Endodermal cell (in vitro differentiated cells): ENCODE results near the gene FBXL16. TPM values are rescaled to one million over a fixed set of nuclear protein-coding genes. Genes with fewer than 3 reads are reported as not detected.

ENCODE experiments used
- DNase-seq: peaks from one replicate; pipeline ENCODE4 v3.0.0-alpha.2; 2017
- H3K27ac ChIP-seq: 2 replicates; pipeline ENCODE4 v1.5.1; 2013; ENCODE audit warnings: mild to moderate bottlenecking, low read depth, low read length, moderate library complexity
- H3K27me3 ChIP-seq: 2 replicates; pipeline ENCODE4 v1.6.1; 2013; ENCODE audit warnings: mild to moderate bottlenecking, low read length, moderate library complexity; ENCODE audit not compliant: insufficient read depth, control insufficient read depth, poor library complexity, severe bottlenecking
- H3K36me3 ChIP-seq: 2 replicates; pipeline ENCODE4 v1.7.0; 2013; ENCODE audit warnings: mild to moderate bottlenecking, low read length, moderate library complexity; ENCODE audit not compliant: control insufficient read depth, insufficient read depth
- H3K4me1 ChIP-seq: one replicate; pipeline ENCODE4 v1.7.0; 2013; ENCODE audit warnings: low read length; ENCODE audit not compliant: control insufficient read depth, insufficient read depth
- H3K4me3 ChIP-seq: 2 replicates; pipeline ENCODE4 v1.5.1; 2013; ENCODE audit warnings: mild to moderate bottlenecking, low read length, moderate library complexity
- H3K9ac ChIP-seq: 2 replicates; pipeline ENCODE4 v1.6.1; 2013; ENCODE audit warnings: mild to moderate bottlenecking, low read length, moderate library complexity; ENCODE audit not compliant: poor library complexity, severe bottlenecking; ENCODE audit errors: extremely low read depth
- H3K9me3 ChIP-seq: 2 replicates; pipeline ENCODE4 v1.6.1; 2013; ENCODE audit warnings: mild to moderate bottlenecking, low read length, moderate library complexity; ENCODE audit not compliant: control insufficient read depth
- H3K27ac Mint-ChIP-seq: 2 replicates; pipeline ENCODE4 v1.8.0; 2020; ENCODE audit warnings: mixed read lengths
- H3K27me3 Mint-ChIP-seq: 2 replicates; pipeline ENCODE4 v1.8.0; 2021; ENCODE audit warnings: mild to moderate bottlenecking, mixed read lengths; ENCODE audit not compliant: insufficient read depth
- H3K36me3 Mint-ChIP-seq: 2 replicates; pipeline ENCODE4 v1.8.0; 2020; ENCODE audit warnings: low read depth, mixed read lengths
- H3K4me1 Mint-ChIP-seq: 2 replicates; pipeline ENCODE4 v1.8.0; 2020; ENCODE audit warnings: mixed read lengths
- H3K4me3 Mint-ChIP-seq: 2 replicates; pipeline ENCODE4 v1.8.0; 2020; ENCODE audit warnings: mild to moderate bottlenecking, moderate library complexity, mixed read lengths
- H3K9me3 Mint-ChIP-seq: 2 replicates; pipeline ENCODE4 v1.8.0; 2020; ENCODE audit warnings: mild to moderate bottlenecking, mixed read lengths
- WGBS, 2 experiments: methylation state at CpG; one replicate each; pipeline versions ENCODE4 v1.1.5 to v1.1.7; 2013; ENCODE audit warnings: missing lambda C conversion rate in 2 of 2, mixed read lengths in 1 of 2; ENCODE audit not compliant: insufficient coverage in 1 of 2, insufficient read length in 1 of 2; 5-methylcytosine and 5-hydroxymethylcytosine counted together
- total RNA-seq, 2 donors: library from RNA; stranded (reverse); fragmentation: NEBNext Ultra II Directional in 1 of 2; extraction: Animal tissue kit (Norgen Biotek cat#: 25700) in 1 of 2; gene quantifications; 2 replicates in 1 of 2; 3 replicates in 1 of 2; pipeline ENCODE4 v1.2.1, GENCODE V29; 2021
- TF ChIP-seq, protein P1 (sequence below): fragments of 200-600 bp; sonication (generic); conservative IDR thresholded peaks from 2 replicates; pipeline ENCODE4 v1.5.0; 2021; ENCODE audit warnings: antibody characterized with exemption, mild to moderate bottlenecking

The FBXL16 gene
- total RNA-seq, 2 donors from 2014 or later = 0.38 to 2.2 TPM

DNA sequence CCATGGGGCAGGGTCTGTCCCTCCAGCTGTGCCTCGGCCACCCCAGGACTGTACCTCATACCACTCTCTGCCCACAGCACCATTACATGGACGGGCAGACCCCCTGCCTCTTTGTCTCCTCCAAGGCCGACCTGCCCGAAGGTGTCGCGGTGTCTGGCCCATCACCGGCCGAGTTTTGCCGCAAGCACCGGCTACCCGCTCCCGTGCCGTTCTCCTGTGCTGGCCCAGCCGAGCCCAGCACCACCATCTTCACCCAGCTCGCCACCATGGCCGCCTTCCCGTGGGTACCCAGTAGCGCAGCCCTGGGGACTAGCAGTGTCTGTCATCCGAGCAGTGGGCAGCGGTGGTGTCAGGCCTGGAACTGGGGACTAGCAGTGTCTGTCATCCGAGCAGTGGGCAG lies 32.8 kb downstream of the FBXL16 start:
- no peaks in the 10 kb centered on the region for H3K9me3 Mint-ChIP-seq
- H3K27ac Mint-ChIP-seq = no peak overlapping the region
- H3K4me3 Mint-ChIP-seq = no peak overlapping the region
- Histone ChIP-seq H3K27me3 (no peaks in the 10 kb centered on the region), H3K36me3 (peaks cover 40% of the 10 kb centered on the region), H3K4me1 (no peaks in the 10 kb centered on the region), H3K4me3 (no peak overlapping the region), H3K9me3 (no peaks in the 10 kb centered on the region), H3K27ac (no peak overlapping the region), H3K9ac (no peak overlapping the region)
- H3K27me3 Mint-ChIP-seq = no peaks in the 10 kb centered on the region
- no peak for DNase-seq
- WGBS, 2 experiments = 97 to 98% methylated on average over 20 to 21 of the region's 21 CpGs
- TF ChIP-seq, protein P1, sequence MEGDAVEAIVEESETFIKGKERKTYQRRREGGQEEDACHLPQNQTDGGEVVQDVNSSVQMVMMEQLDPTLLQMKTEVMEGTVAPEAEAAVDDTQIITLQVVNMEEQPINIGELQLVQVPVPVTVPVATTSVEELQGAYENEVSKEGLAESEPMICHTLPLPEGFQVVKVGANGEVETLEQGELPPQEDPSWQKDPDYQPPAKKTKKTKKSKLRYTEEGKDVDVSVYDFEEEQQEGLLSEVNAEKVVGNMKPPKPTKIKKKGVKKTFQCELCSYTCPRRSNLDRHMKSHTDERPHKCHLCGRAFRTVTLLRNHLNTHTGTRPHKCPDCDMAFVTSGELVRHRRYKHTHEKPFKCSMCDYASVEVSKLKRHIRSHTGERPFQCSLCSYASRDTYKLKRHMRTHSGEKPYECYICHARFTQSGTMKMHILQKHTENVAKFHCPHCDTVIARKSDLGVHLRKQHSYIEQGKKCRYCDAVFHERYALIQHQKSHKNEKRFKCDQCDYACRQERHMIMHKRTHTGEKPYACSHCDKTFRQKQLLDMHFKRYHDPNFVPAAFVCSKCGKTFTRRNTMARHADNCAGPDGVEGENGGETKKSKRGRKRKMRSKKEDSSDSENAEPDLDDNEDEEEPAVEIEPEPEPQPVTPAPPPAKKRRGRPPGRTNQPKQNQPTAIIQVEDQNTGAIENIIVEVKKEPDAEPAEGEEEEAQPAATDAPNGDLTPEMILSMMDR = no peak
- H3K4me1 Mint-ChIP-seq = peaks cover 6% of the 10 kb centered on the region
- H3K36me3 Mint-ChIP-seq = peaks cover 16% of the 10 kb centered on the region

DNA sequence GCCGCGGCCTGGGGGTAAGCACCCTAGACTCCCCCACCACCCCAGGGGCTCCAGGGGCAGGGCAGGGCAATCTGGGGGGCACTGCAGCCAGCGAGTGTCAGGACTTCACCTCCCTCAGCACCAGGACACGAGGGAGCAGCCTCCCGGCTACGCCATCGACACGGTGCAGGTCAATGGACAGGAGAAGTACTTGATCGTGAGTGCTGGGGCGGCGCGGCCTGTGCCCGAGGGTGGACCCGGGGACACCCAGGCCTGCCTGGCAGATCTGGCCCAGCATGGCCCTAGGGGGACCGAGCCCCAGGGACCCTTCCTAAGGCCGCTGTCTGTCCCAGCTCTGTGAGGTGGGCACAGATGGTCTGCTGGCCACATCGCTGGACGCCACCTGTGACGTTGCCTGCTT lies 33.2 kb downstream of the FBXL16 start:
- 94 to 98% methylated on average over 13 to 19 of the region's 19 CpGs for WGBS, 2 experiments
- TF ChIP-seq, protein P1 = no peak
- H3K4me3 Mint-ChIP-seq = no peak overlapping the region
- no peak overlapping the region for H3K27ac ChIP-seq
- no peak overlapping the region for H3K9ac ChIP-seq
- no peaks in the 10 kb centered on the region for H3K9me3 ChIP-seq
- H3K27me3 Mint-ChIP-seq = no peaks in the 10 kb centered on the region
- no peak for DNase-seq
- H3K36me3 Mint-ChIP-seq = peaks cover 18% of the 10 kb centered on the region
- peaks cover 3% of the 10 kb centered on the region for H3K4me1 ChIP-seq
- H3K9me3 Mint-ChIP-seq = no peaks in the 10 kb centered on the region
- H3K27me3 ChIP-seq = no peaks in the 10 kb centered on the region
- peaks cover 9% of the 10 kb centered on the region for H3K4me1 Mint-ChIP-seq
- H3K36me3 ChIP-seq = peaks cover 40% of the 10 kb centered on the region
- H3K27ac Mint-ChIP-seq = no peak overlapping the region
- H3K4me3 ChIP-seq = no peak overlapping the region

DNA sequence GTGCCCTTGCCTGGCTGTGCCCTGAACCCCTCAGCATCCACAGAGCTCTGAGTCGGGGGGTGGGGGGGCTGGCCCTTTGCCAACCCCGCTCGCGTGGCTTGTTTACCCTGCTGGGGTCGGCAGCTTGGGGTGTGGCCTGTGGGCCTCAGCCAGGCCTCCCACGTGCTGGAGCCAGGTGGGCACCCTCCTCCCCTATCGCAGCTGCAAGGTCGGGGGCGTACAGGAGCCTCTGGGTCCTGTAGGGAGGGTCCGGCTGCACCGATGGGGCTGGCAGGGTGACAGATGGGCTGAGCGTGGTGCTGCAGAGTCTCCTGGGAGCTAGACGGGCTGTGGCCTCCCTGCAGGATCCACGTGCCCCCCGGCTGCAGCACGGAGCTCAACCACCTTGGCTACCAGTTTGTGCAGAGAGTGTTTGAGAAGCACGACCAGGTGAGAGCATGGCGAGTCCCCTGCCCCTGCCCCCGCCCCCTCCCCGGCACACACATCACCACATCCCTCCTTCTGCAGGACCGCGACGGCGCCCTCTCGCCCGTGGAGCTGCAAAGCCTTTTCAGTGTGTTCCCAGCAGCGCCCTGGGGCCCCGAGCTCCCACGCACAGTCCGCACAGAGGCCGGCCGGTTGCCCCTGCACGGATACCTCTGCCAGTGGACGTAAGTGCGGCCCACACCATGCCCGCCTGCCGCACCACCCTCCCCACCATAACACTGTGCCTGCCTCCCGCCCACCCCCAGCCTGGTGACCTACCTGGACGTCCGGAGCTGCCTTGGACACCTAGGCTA lies 34.1 kb downstream of the FBXL16 start:
- TF ChIP-seq, protein P1 = no peak
- Histone ChIP-seq H3K9ac (no peak overlapping the region), H3K36me3 (peaks cover 40% of the 10 kb centered on the region), H3K27me3 (no peaks in the 10 kb centered on the region), H3K27ac (no peak overlapping the region), H3K4me1 (peaks cover 4% of the 10 kb centered on the region), H3K9me3 (no peaks in the 10 kb centered on the region), H3K4me3 (no peak overlapping the region)
- Mint-ChIP-seq H3K9me3 (no peaks in the 10 kb centered on the region), H3K27ac (no peak overlapping the region), H3K27me3 (no peaks in the 10 kb centered on the region), H3K4me1 (peaks cover 9% of the 10 kb centered on the region), H3K36me3 (peaks cover 18% of the 10 kb centered on the region), H3K4me3 (no peak overlapping the region)
- no peak for DNase-seq
- 95% methylated on average over 20 to 40 of the region's 40 CpGs for WGBS, 2 experiments
